Tibial nerve (tissue), 4 donors: ENCODE results near the gene RNASEL. TPM values are rescaled to one million over a fixed set of nuclear protein-coding genes. Genes with fewer than 3 reads are reported as not detected.

Source experiments
- DNase-seq, 2 donors: peaks; one replicate each; pipeline ENCODE4 v3.0.0-alpha.2; 2019; ENCODE audit warnings: low spot score in 2 of 2
- H3K27ac ChIP-seq, 4 donors: fragments of 200-600 bp; sonication (generic) in 3 of 4; one replicate each; pipeline ENCODE4 v1.5.1; 2017 to 2019; ENCODE audit warnings: mild to moderate bottlenecking in 1 of 4
- H3K27me3 ChIP-seq, 2 donors: fragments of 200-600 bp; sonication (generic) in 1 of 2; one replicate each; pipeline versions ENCODE4 v1.5.1 to v1.6.0; 2017 to 2019
- H3K36me3 ChIP-seq, 3 donors: fragments of 200-600 bp; sonication (generic); one replicate each; pipeline ENCODE4 v1.5.1; 2018 to 2019
- H3K4me1 ChIP-seq, 4 donors: fragments of 200-600 bp; sonication (generic) in 3 of 4; one replicate each; pipeline ENCODE4 v1.5.1; 2017 to 2019
- H3K4me3 ChIP-seq, 4 donors: fragments of 200-600 bp; sonication (generic) in 3 of 4; one replicate each; pipeline ENCODE4 v1.5.1; 2017 to 2019; ENCODE audit warnings: mild to moderate bottlenecking in 1 of 4, moderate library complexity in 1 of 4
- H3K9me3 ChIP-seq, 4 donors: fragments of 200-600 bp; sonication (generic) in 3 of 4; one replicate each; pipeline ENCODE4 v1.5.1; 2017 to 2019
- CTCF ChIP-seq, 5 experiments: fragments of 200-600 bp in 3 of 5; fragments of 450-650 bp in 2 of 5; sonication (generic) in 3 of 5; IDR thresholded peaks; one replicate each; pipeline ENCODE4 v1.5.1; 2016 to 2019; ENCODE audit warnings: antibody characterized with exemption in 5 of 5, mild to moderate bottlenecking in 3 of 5, moderate library complexity in 2 of 5
- EP300 ChIP-seq, 2 donors: sonication (generic); formaldehyde crosslinking; IDR thresholded peaks; one replicate each; pipeline ENCODE4 v1.6.1; 2017; ENCODE audit warnings: antibody characterized with exemption in 2 of 2, mild to moderate bottlenecking in 1 of 2
- POLR2A ChIP-seq, 2 donors: fragments of 450-650 bp; IDR thresholded peaks; one replicate each; pipeline ENCODE4 v1.6.1; 2017; ENCODE audit warnings: antibody characterized with exemption in 2 of 2, mild to moderate bottlenecking in 2 of 2, moderate library complexity in 2 of 2
- WGBS, 2 donors: methylation state at CpG; one replicate each; pipeline ENCODE4 v1.1.5; 2018; 5-methylcytosine and 5-hydroxymethylcytosine counted together
- total RNA-seq, 4 donors: library from RNA; depleted of rRNA; stranded (reverse); fragments of >200 nt; gene quantifications; one replicate each; pipeline ENCODE4 v1.1.0, GENCODE V29; 2016

The RNASEL gene
- total RNA-seq, 4 donors from 2014 or later, result 7.3 to 9.8 (median 8.8) TPM

GRCh38 chr1:182625024-182625423, 36.0 kb upstream of the RNASEL start:
- no peak overlapping the region for H3K4me3 ChIP-seq
- peaks cover 0 to 26% (median 3%) of the 10 kb centered on the region in 4 donors for H3K4me1 ChIP-seq
- TF ChIP-seq POLR2A (IDR thresholded peaks at IDR 0.05), result no peak
- no peak for TF ChIP-seq CTCF (IDR thresholded peaks at IDR 0.05)
- no peak for TF ChIP-seq EP300 (IDR thresholded peaks at IDR 0.05)
- no peaks in the 10 kb centered on the region for H3K27me3 ChIP-seq
- H3K27ac ChIP-seq, result no peak overlapping the region
- no peak for DNase-seq
- H3K36me3 ChIP-seq, result no peaks in the 10 kb centered on the region
- no peaks in the 10 kb centered on the region for H3K9me3 ChIP-seq
- WGBS, 2 donors, result 82% methylated on average over 3 of the region's 3 CpGs

GRCh38 chr1:182624577-182624976, 35.5 kb upstream of the RNASEL start:
- H3K9me3 ChIP-seq, result no peaks in the 10 kb centered on the region
- H3K27ac ChIP-seq, result no peak overlapping the region
- no peaks in the 10 kb centered on the region for H3K36me3 ChIP-seq
- H3K4me1 ChIP-seq, result peaks cover 0 to 26% (median 3%) of the 10 kb centered on the region in 4 donors
- DNase-seq, result no peak
- H3K4me3 ChIP-seq, result no peak overlapping the region
- no peaks in the 10 kb centered on the region for H3K27me3 ChIP-seq
- no peak for TF ChIP-seq EP300 (IDR thresholded peaks at IDR 0.05)
- TF ChIP-seq CTCF (IDR thresholded peaks at IDR 0.05), result no peak
- no peak for TF ChIP-seq POLR2A (IDR thresholded peaks at IDR 0.05)
- WGBS, 2 donors, result 28 to 30% methylated on average over 1 of the region's 1 CpG

- WGBS, 2 donors, result 43 to 49% methylated on average over 6 of the region's 6 CpGs
- Histone ChIP-seq H3K4me1 (peaks cover 0 to 28% (median 3%) of the 10 kb centered on the region in 4 donors), H3K4me3 (no peak overlapping the region), H3K27me3 (no peaks in the 10 kb centered on the region), H3K36me3 (no peaks in the 10 kb centered on the region), H3K9me3 (no peaks in the 10 kb centered on the region), H3K27ac (peak overlapping the region in 2 of 4 donors; percentile 11 to 34)
- no peak for DNase-seq
- no peak for TF ChIP-seq POLR2A (IDR thresholded peaks at IDR 0.05)
- no peak for TF ChIP-seq CTCF (IDR thresholded peaks at IDR 0.05)
- no peak for TF ChIP-seq EP300 (IDR thresholded peaks at IDR 0.05)
These were observed 34.0 kb upstream of the RNASEL start for GRCh38 chr1:182622901-182623528.

- Histone ChIP-seq H3K27ac (no peak overlapping the region), H3K36me3 (no peaks in the 10 kb centered on the region), H3K27me3 (no peaks in the 10 kb centered on the region), H3K4me1 (peaks cover 0 to 36% (median 3%) of the 10 kb centered on the region in 4 donors), H3K9me3 (no peaks in the 10 kb centered on the region), H3K4me3 (no peak overlapping the region)
- WGBS, 2 donors, result 85 to 97% methylated on average over 2 of the region's 2 CpGs
- no peak for DNase-seq
- TF ChIP-seq CTCF (IDR thresholded peaks at IDR 0.05), result no peak
- TF ChIP-seq EP300 (IDR thresholded peaks at IDR 0.05), result no peak
- no peak for TF ChIP-seq POLR2A (IDR thresholded peaks at IDR 0.05)
These were observed 32.9 kb upstream of the RNASEL start for GRCh38 chr1:182621906-182622305.

- H3K9me3 ChIP-seq, result no peaks in the 10 kb centered on the region
- no peaks in the 10 kb centered on the region for H3K27me3 ChIP-seq
- H3K27ac ChIP-seq, result no peak overlapping the region
- H3K36me3 ChIP-seq, result no peaks in the 10 kb centered on the region
- DNase-seq, result no peak
- TF ChIP-seq EP300 (IDR thresholded peaks at IDR 0.05) (no peak), POLR2A (IDR thresholded peaks at IDR 0.05) (no peak), CTCF (IDR thresholded peaks at IDR 0.05) (no peak)
- H3K4me1 ChIP-seq, result peaks cover 0 to 44% (median 7%) of the 10 kb centered on the region in 4 donors
- H3K4me3 ChIP-seq, result no peak overlapping the region
These were observed 32.0 kb upstream of the RNASEL start for GRCh38 chr1:182620924-182621585.
